HG03196 (cell line): Measurements from ENCODE around the gene TM7SF3.

Source experiments
- ATAC-seq: cut with Tn5 transposase; IDR thresholded peaks from one replicate; pipeline ENCODE4 v1.9.1; 2021; ENCODE audit not compliant: unreplicated experiment

Gene TM7SF3

GRCh38 chr12:26936559-26937442, 77.4 kb downstream of the TM7SF3 start:
- no peak for ATAC-seq

GRCh38 chr12:26935636-26936378, 78.4 kb downstream of the TM7SF3 start:
- no peak for ATAC-seq

- ATAC-seq, result no peak
Measured at GRCh38 chr12:26929590-26929989, 84.6 kb downstream of the TM7SF3 start.

- ATAC-seq, result no peak
Measured at GRCh38 chr12:26928661-26929060, 85.5 kb downstream of the TM7SF3 start.
